ENCODE results near the gene KDM5C. TPM values are rescaled to one million over a fixed set of nuclear protein-coding genes. Genes with fewer than 3 reads are reported as not detected.

Gene KDM5C
- total RNA-seq, 2 donors from 2014 or later = 65.1 to 171 TPM

GRCh38 chrX:53247928-53248327 is 22.9 kb upstream of the KDM5C start:
- no peak for ATAC-seq
- WGBS, 2 donors = 92 to 94% methylated on average over 6 to 9 of the region's 10 CpGs
- H3K9me3 ChIP-seq = no peaks in the 10 kb centered on the region
- H3K4me3 ChIP-seq = no peak overlapping the region
- intact Hi-C loops (cut with DNase I) = no loop called here
- no peaks in the 10 kb centered on the region for H3K4me1 ChIP-seq
- no peaks in the 10 kb centered on the region for H3K27me3 ChIP-seq
- no peaks in the 10 kb centered on the region for H3K36me3 ChIP-seq (replicated peaks in 1 of 2; ENCODE audit: insufficient read depth in 1 of 2, low read depth in 2 of 2)
- no peak for DNase-seq
- H3K27ac ChIP-seq = no peak overlapping the region
- TF ChIP-seq POLR2A (IDR thresholded peaks at IDR 0.05) (no peak), CTCF (IDR thresholded peaks at IDR 0.05) (no peak)

- no peak overlapping the region for H3K27ac ChIP-seq
- ATAC-seq (no peak), DNase-seq (no peak)
- H3K36me3 ChIP-seq (replicated peaks in 1 of 2; ENCODE audit: insufficient read depth in 1 of 2, low read depth in 2 of 2) = no peaks in the 10 kb centered on the region
- H3K27me3 ChIP-seq = no peaks in the 10 kb centered on the region
- intact Hi-C loops (cut with DNase I) = no loop called here
- no peaks in the 10 kb centered on the region for H3K9me3 ChIP-seq
- TF ChIP-seq POLR2A (IDR thresholded peaks at IDR 0.05) (no peak), CTCF (IDR thresholded peaks at IDR 0.05) (no peak)
- WGBS, 2 donors = 71 to 75% methylated on average over 2 of the region's 2 CpGs
- no peaks in the 10 kb centered on the region for H3K4me1 ChIP-seq
- H3K4me3 ChIP-seq = no peak overlapping the region
Measured at GRCh38 chrX:53246231-53246630, 21.2 kb upstream of the KDM5C start.

GRCh38 chrX:53244610-53245009 is 19.6 kb upstream of the KDM5C start:
- no peaks in the 10 kb centered on the region for H3K27me3 ChIP-seq
- TF ChIP-seq POLR2A (IDR thresholded peaks at IDR 0.05) (no peak), CTCF (IDR thresholded peaks at IDR 0.05) (peak in 1 of 7 experiments; percentile 7)
- DNase-seq (no peak), ATAC-seq (no peak)
- H3K27ac ChIP-seq = no peak overlapping the region
- H3K4me1 ChIP-seq = no peaks in the 10 kb centered on the region
- H3K9me3 ChIP-seq = no peaks in the 10 kb centered on the region
- no peak overlapping the region for H3K4me3 ChIP-seq
- 75% methylated on average over 1 of the region's 1 CpG for WGBS, 2 donors
- intact Hi-C loops (cut with DNase I) = no loop called here
- H3K36me3 ChIP-seq (replicated peaks in 1 of 2; ENCODE audit: insufficient read depth in 1 of 2, low read depth in 2 of 2) = no peaks in the 10 kb centered on the region

- Histone ChIP-seq H3K27ac (no peak overlapping the region), H3K36me3 (replicated peaks in 1 of 2; ENCODE audit: insufficient read depth in 1 of 2, low read depth in 2 of 2) (no peaks in the 10 kb centered on the region), H3K4me1 (no peaks in the 10 kb centered on the region), H3K4me3 (no peak overlapping the region), H3K9me3 (no peaks in the 10 kb centered on the region), H3K27me3 (no peaks in the 10 kb centered on the region)
- ATAC-seq = no peak
- 87 to 100% methylated on average over 2 to 3 of the region's 4 CpGs for WGBS, 2 donors
- no peak for TF ChIP-seq CTCF (IDR thresholded peaks at IDR 0.05)
- no peak for TF ChIP-seq POLR2A (IDR thresholded peaks at IDR 0.05)
- no peak for DNase-seq
- intact Hi-C loops (cut with DNase I) = no loop called here
Measured at GRCh38 chrX:53242310-53242709, 17.3 kb upstream of the KDM5C start.

GRCh38 chrX:53241558-53241957 is 16.6 kb upstream of the KDM5C start:
- Histone ChIP-seq H3K27ac (no peak overlapping the region), H3K36me3 (replicated peaks in 1 of 2; ENCODE audit: insufficient read depth in 1 of 2, low read depth in 2 of 2) (no peaks in the 10 kb centered on the region), H3K4me1 (no peaks in the 10 kb centered on the region), H3K27me3 (no peaks in the 10 kb centered on the region), H3K9me3 (no peaks in the 10 kb centered on the region), H3K4me3 (no peak overlapping the region)
- TF ChIP-seq POLR2A (IDR thresholded peaks at IDR 0.05) = no peak
- TF ChIP-seq CTCF (IDR thresholded peaks at IDR 0.05) = no peak
- intact Hi-C loops (cut with DNase I) = no loop called here
- ATAC-seq (no peak), DNase-seq (no peak)
- 89 to 100% methylated on average over 2 to 7 of the region's 7 CpGs for WGBS, 2 donors

All from body of pancreas (tissue), 4 donors.